ENCODE data around the gene CFAP100.

GRCh38 chr3:126463521-126463920 is 68.8 kb downstream of the CFAP100 start:
- TF ChIP-seq POLR2A (IDR thresholded peaks at IDR 0.05): no peak
- TF ChIP-seq CTCF (IDR thresholded peaks at IDR 0.05): no peak

All from thyroid gland (tissue), 4 donors.